Measurements from ENCODE around the gene MECP2.

MECP2 gene

DNA sequence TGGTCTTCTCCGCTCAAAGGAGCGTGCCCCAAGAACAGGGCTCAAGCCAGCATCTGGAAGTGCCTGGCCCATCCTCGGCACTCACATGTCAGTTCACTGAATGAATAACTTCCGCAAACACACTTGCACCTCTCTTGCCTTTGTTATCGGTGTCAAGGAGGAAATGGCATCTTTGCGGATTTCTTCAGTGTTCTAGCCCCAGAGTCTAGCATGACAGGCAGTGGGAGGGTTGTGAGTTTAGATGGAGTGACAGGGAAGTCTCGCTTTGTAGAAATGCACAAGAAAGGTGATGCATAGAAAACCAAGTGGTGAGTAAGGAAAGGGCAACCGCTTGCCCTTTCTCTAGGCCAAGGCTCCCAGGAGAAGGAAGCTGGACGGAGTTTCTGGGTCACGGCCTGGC, 17.6 kb upstream of the MECP2 start:
- no peak for DNase-seq

DNA sequence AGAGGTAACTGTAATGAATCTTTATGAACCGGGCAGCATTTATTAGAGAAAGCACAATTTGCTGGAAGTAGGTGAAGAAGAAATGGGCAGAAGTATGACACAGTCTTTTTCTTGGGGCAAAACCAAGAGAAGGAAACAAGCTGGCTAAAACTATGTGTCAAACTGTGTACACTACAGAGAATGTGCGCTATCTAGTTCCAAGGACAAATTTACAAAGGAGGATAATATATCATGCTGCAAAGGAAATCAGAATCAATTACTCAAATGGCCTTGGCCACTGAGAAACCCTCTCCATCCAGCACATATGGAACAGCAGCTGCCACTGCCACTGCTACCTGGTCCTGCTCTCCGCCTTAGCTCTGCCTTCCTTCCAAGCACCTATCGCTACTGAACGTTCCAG, 17.1 kb upstream of the MECP2 start:
- DNase-seq, result no peak

DNA sequence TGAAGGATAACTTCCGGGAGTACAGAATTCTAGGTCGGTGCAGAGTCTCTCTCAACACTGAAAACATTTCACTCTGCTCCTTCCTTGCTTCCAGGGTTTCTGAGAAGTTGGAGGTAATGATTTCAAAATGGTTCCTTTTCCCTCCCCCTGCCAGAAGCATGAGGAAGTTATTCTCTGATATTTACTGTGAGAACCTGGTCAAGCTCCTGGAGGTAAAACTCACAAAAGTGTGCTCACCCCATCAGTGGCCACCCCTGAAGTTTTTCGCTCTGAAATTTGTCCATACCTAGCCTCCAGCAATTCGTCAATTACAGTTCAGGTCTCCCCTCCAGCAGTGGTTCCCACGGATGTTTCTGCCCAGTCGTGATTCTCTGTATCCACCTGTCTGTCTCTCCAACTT, 16.2 kb upstream of the MECP2 start:
- no peak for DNase-seq

DNA sequence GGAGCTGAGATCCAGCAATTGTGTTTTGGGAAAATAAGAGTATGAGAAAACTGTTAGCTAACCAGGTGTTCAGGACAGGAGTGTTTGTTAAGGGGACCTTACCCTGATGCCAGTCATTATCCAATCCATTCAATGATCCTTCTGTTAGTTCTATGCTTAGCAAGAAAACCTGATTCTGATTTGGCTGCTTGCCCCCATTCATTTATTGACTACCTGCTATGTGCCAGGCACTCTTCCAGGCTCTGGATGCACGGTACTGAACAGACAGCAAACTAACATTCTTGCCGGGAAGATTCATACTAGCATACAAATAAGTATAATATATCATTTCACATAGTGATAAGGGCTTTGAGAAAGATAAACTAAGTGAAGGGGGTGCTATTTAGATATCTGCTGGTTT, 1.0 kb upstream of the MECP2 start:
- DNase-seq, result no peak

DNA sequence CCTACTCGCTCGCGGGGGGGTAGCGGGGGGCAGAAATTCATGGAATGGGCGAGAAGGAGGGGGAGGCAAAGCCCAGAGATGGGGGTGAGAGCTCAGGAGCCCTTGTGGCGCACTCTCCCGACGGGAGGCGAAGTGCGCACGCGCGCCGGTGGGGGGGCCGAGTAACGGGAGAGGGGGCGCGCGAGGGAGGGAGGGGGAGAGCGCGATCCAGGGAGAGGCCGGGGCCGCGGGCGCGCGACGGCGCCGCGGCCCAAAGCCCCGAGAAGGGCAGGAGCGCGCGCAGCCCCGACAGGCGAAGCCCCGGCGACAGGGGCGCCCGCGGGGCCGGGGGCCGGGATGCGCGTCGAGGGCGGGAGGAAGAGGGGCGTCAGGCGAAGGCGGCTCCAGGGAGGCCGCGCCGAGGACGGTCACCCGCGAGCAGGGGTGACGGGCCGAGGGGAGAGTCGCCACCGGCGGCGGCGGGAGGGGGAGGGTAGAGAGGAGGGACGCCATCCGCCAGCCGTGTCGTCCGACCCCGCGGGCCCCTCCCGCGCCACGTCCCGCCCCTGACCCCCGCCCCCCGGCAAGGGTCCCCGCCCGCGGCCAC, 421 bp downstream of the MECP2 start:
- DNase-seq, result peak; percentile 39 to 67

DNA sequence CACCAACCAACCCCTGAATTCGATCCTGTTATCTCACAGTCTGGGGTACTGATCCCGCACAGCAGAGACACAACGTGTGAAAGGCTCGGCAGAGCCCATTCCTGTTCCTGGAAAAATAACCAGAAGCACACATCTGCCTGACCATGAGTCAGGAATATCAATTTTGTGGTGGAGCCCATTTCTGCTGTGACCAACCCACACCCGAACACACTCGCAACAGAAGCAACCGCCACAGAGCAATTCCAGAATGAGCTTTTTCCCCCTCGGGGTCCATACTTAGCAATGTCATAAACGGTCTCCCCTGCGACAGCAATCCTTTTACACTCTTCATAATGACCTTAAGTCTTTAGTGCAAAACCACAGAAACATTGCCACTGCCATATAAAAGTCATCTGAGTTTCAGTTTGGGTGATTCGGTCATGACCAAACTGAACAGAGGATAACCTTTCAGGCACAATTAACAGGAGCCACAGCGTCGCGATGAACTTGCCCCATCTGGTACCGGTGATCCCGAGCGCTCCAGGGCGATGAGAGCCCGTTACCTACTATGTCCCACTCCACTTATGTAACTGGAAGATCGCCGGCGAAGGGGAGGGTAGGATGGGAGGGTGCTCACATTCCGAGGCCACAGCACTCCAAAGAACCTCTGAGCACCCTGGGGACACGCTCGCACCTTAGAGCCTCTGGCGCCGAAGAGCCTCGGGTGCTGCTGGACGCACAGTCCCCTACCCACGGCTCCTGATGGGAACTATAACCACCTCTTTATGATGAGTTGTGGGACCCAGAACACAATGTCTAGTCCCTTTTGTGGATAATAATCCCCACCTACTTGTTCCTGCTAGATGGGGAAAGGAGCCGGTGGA, 1.1 kb downstream of the MECP2 start:
- DNase-seq, result no peak

DNA sequence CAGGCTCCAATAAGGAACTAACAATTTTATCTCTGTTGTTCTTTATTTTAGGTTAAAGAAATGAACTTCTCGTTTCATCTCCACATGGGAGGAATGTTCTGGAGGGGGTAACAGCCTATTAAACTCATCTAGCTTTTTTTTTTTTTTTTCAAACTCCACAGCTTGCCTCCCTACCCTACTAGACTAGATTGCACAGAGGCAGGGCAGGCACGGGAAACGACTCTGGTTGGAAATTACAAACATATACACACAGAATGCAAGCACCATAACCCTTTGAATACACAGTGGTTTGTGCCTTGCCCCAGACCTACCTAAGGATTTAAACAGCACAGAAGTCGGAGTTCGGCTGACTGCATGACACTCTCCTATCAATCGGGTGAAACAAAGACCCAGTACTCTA, 2.7 kb downstream of the MECP2 start:
- DNase-seq, result no peak

DNA sequence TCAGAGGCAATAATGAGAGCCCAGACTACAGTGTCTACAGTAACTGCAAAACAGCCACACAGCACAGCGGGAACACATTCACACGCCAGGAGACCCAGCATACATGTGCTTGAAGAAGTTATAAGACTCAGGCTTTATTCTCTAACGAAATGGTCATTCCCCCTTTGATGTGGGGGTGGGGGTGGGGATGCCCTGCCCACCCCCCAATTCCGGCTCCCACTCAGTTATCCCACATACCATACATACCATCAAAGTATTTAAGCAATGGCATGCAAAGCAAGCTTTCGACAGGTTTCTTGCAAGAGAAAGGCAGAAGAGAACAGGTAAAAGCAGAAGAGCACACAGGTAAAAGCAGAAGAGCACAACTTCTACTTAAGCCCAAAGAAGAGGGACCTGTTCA, 3.6 kb downstream of the MECP2 start:
- no peak for DNase-seq

DNA sequence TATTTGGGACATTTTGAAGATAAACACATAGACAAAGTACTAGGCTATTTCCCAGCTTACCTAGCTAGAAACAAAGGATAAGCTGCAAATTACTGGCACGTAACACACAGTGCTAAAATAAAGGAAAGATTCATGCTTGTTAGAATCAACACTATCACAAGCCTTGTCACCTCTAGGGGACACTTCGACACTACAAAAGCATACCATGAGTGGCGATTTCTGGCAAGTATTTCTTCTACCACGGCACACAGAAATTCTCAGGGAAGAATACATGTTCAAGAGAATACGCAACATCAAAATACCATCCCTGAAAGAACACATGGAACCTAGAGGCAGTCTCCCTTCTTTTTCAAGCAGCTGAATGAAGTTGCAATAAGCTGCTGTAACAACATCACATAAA, 5.1 kb downstream of the MECP2 start:
- DNase-seq, result no peak

DNA sequence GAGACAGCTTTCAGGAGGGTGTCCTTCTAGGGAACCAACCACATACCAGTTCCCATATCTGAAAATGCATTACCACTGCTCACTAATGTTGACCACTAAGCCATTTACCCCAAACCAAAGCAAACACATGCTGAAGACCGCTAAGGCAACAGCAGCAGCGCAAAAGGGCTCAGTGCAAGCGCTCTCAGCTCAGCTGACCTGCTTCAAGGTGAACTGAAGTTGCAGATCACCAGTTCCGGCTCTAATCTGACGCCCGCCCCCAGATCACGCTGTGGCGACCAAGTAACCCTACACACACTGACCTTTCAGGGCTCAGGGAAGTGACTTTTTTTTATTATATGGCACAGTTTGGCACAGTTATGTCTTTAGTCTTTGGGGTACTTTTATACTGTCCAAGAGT, 5.8 kb downstream of the MECP2 start:
- DNase-seq, result no peak

DNA sequence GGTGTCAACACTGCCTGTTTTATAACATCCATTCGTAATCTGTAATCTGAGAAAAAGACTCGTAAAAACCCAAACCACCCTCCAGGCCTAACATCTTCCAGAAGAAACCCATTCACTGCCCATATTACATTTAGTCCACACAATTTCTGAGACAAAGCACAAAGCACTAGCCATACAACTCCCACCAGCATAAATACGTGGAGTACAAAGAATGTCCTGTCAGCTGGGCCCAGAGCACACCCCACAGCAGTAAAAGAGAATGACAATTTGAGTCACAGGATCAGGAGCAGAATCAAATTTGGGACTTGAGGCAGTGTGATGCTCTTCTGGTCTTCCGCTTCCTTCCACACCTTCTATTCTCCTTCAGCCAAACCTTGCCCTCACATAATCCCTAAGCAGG, 6.8 kb downstream of the MECP2 start:
- peak; percentile 27 to 51 for DNase-seq

DNA sequence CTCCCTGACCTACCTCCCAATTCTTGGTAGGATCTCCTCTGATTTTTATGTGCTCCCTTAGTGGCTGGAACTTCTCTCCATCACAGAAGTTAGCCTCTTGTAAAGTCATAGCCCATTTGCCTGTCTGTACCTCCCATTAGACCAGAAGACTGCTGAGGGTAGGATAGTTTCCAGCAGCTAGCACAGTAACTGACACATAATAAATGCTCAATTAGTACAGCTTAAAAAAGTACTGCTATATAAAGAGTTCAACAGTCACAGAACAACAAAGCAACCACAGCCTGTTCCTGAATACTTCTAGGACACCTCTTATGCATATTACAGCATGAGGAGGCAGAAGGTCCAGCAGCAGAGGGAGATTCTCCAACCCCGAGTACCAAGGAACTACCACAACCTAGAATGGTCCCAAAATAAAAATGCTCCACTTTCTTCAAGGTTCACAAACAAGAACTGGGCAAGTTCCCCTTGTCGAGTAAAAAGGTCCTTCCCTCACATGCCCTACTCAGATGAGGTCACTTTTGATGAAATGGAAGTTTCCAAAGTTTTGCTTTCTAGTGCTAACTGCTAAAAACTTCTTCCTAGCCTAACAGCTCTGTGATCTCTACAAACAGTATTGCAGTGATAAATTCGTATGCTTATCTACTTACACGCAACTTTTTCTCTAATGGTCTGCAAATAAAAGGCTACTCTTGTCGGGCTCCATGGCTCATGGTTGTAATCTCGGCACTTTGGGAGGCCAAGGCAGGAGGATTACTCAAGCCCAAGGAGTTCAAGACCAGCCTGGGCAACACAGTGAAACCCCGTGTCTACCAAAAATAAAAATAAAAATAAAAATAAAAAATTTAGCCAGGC, 12.8 kb downstream of the MECP2 start:
- DNase-seq, result no peak

DNA sequence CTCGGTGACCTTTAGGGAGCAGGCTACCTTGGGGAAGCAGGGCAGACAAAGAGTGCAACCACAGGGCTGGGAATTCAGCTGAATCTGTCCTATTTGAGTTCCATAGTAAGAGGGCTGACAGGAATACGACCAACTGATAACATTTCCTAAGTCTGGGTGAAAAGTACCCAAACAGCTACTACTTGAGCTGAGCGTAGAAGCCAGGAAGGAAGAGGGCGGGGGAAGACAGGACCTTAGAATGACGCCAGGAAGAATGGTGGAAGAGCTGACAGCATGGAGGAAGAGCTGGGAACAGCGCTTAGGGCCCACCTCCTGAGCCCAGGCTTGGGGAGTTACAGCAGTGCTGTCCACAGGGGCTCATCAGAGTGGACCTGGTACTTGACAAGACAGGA, 14.4 kb downstream of the MECP2 start:
- DNase-seq, result no peak

DNA sequence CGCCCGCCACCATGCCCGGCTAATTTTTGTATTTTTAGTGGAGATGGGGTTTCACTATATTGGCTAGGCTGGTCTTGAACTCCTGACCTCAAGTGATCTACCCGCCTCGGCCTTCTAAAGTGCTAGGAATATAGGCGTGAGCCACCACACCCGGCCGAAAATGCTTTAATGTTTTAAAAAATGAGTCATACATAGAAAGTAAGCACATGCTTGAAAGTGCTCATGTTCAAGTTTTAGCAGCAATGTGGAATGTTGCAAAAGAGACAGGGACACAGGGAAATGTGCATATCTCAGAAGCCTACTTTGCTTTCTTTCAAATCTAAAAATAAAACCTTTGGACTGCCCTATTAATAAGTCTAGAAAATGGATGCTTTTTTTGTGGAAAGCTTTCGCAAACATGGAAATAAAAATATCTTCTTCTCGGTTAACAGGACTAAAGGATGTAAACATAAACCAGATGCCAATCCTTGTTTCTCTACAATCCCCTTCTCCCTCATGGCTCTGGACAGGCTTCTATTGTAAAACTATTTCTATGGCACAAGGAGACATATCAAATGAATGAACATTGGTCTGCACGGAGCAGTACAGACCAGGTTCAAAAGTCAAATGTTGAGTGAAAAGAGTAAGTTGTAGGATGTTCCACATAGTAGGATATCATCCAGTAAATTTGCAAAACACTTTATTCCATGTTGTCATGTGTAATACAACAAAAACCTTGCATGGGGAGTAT, 15.0 kb downstream of the MECP2 start:
- DNase-seq, result no peak

DNA sequence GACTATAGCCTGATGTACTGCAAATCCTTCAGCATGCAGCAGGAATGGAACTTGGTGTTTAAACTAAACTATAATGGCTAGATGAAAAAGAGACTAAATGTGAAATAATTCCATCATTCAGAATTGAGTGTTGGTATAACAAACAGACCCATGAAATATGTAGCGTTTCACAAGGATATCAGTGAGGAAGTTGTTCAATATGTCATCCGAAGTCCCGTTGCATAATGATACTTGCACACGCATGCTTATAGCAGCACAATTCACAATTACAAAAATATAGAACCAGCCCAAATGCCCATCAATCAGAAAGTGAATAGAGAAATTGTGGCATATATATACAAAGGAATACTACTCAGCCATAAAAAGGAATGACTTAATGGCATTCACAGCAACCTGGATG, 20.4 kb downstream of the MECP2 start:
- DNase-seq, result no peak

DNA sequence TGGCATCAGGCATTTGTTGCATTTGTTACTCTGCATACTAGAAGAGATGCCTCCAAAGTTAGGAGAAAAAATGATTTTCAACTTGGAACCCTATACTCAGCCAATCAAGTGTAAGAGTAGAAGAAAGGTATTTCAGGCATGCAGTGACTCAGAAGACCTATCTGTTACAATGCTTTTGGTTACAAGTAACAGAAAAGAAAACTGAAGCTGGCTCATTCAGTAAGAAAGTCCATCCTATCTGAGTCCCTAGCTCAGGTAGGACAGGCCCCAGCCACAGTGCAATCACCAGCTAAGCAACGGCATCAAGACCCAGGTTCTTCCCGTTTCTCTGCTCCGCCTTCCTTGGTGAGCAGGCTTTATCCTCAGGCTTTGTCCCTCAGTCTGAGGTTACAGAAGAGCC, 23.3 kb downstream of the MECP2 start:
- no peak for DNase-seq

DNA sequence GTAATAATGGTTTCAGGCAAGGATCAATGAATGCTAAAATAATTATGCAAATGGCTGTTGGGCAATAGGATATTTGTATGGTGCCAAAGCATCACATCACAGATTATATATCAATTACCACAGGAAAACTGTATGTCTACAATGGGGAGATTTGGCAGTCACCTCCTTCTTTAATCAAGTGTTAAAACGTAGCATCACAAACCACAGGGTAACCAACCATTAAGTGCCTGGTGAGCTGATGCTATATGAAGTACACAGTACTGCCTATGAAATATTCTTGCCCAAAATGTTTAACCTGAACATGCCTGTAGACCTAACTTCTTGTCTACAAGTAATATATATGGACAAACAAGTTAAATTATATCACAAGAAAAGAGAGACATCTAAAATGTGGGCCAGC, 25.3 kb downstream of the MECP2 start:
- DNase-seq, result no peak

DNA sequence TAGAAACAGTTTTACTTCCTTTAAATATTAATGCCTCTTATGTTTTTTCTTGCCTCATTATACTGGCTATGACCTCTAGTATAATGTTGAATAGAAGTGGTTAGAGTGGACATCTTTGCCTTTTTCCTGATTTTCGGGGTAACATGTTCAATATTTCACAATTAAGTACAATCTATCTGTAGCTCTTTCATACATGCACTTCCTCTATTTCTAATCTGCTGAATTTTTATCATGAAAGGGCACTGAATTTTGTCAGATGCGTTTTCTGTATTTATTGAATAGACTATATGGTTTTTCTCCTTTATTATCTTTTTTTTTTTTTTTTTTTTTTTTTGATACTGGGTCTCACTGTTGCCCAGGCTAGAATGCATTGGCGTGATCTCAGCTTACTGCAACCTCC, 29.0 kb downstream of the MECP2 start:
- DNase-seq, result no peak

DNA sequence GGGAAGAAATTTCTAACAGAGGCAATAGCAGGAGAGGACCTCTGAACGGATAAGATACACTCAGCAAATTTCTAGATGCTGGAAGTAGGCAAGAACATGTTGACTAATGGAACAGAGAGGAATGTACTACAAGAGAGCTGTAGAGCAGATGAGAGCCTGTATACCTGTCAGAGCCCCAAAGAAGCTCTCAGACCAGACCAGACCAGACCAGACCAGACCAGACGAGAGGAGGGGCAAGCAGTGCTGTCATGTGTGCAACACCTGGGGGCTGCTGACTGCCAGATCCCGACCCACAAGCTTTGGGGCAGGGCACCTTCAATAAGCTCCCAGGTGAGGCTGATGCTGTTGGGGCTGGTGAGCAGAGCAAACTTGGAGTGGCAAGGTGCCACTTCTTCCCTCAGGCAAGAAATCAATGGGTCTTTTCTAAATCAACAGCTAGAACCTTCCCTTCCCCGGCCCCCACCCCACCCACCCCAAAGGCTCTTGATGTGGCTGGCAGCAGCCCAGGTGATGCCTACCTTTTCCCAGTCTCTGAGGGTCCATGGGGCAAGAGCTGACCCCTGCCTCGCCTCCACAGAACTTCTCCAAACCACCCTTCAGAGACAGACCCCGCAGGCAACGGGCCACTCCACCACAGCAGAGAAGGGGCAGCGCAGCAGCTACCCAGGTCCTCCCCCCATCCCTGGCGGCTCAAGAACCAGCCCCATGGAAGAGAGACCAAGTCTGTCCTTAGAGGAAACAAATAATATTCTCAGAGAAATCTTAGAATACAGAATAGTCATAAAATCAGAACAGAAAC, 32.7 kb downstream of the MECP2 start:
- no peak for DNase-seq

DNA sequence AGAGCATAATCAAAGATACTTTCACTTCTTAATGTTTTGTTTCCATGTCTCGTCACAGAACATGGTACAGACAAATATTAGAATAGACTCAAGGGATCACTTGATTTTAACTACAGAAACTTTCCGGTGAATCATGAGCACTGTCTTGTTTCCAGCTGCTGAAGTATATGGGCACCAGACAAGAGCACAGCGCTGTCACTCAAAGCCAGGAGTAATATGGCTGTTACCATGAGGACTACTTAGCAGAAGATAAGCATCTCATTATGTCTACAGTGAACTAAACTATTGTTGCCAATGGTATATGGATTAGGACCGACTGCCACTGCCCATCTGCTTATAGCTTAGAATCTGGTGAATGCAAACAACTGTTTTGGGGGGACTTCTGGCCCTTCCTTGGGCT, 34.3 kb downstream of the MECP2 start:
- DNase-seq, result no peak

DNA sequence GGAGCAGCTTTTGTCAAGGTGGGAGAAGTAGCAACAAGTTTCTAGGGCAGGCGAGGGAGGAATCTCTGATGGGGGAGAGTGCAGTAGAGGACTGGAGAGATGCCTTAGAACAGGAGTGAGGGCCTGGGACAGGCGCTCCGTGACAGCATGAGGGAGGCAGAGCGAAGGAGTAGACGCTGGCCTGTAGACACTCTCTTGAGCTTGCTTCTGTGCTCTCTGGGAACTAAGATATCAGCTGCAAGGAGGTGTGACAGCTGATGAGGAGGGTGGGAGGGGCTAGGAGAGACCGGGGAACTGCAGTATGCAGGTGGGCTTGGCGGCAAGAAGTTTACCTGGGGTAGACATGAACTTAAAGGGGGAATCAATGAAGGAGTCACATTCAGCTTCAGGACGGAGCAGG, 35.7 kb downstream of the MECP2 start:
- DNase-seq, result no peak

DNA sequence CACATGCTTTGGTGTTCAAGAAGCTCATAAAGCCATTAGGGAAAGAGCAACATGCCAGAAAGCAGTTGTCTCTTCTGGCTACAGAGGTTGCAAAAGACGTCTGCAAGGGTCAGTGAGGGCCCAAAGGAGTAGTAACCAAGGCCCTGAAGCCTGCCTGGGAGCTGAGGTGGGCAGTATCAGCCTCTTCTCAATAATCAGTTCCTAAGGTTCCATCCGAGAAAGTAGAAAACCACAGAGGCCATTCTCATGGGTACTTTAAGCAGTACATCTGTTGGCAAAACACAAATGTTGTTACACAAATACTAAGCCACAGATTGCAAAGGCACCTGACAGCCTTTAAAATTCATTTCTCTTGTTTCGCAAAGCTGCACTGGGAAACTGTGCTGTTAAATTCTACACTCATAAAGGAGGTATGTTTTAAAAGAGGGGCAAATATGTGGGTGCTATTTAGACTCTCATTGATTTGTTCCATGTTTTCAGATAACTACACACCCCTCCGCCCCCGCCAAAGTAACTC, 37.7 kb downstream of the MECP2 start:
- DNase-seq, result no peak

Measured in hippocampal formation (tissue), 2 donors.